Measurements from ENCODE around the gene ASB15.
"Not testable (repeated sequence)": the region's sequence is repeated elsewhere in the genome, so short reads cannot be mapped to it uniquely, and the experiment has no call there.

The ASB15 gene

GRCh38 chr7:123601530-123601929, at the start of gene ASB15:
ASB15 (plus strand) TSS chr7:123601821; CDS start chr7:123614503, 12,682 bp downstream.
- no peak for DNase-seq (ENCODE audit: low read depth in 2 of 2)

GRCh38 chr7:123552134-123552533, 49.5 kb upstream of the ASB15 start:
- DNase-seq (ENCODE audit: low read depth in 2 of 2): not testable (repeated sequence)

- no peak for DNase-seq (ENCODE audit: low read depth in 2 of 2)
Measured at GRCh38 chr7:123552641-123553040, 49.0 kb upstream of the ASB15 start.

- no peak for DNase-seq (ENCODE audit: low read depth in 2 of 2)
Measured at GRCh38 chr7:123553159-123553558, 48.5 kb upstream of the ASB15 start.

GRCh38 chr7:123555484-123555883, 46.1 kb upstream of the ASB15 start:
- DNase-seq (ENCODE audit: low read depth in 2 of 2): no peak

- DNase-seq (ENCODE audit: low read depth in 2 of 2): no peak
Measured at GRCh38 chr7:123557016-123557397, 44.6 kb upstream of the ASB15 start.

- peak; percentile 91 to 98 for DNase-seq (ENCODE audit: low read depth in 2 of 2)
Measured at GRCh38 chr7:123557398-123558288, 44.0 kb upstream of the ASB15 start, which contains the start of gene NDUFA5. NDUFA5 (minus strand) TSS chr7:123557818; CDS start chr7:123557795, 23 bp downstream.

GRCh38 chr7:123558289-123558874, 43.2 kb upstream of the ASB15 start:
- DNase-seq (ENCODE audit: low read depth in 2 of 2): no peak

- no peak for DNase-seq (ENCODE audit: low read depth in 2 of 2)
Measured at GRCh38 chr7:123562121-123562520, 39.5 kb upstream of the ASB15 start.

- DNase-seq (ENCODE audit: low read depth in 2 of 2): no peak
Measured at GRCh38 chr7:123569352-123570010, 32.1 kb upstream of the ASB15 start.

- DNase-seq (ENCODE audit: low read depth in 2 of 2): no peak
Measured at GRCh38 chr7:123570390-123571182, 31.0 kb upstream of the ASB15 start.

- DNase-seq (ENCODE audit: low read depth in 2 of 2): no peak
Measured at GRCh38 chr7:123571187-123571586, 30.4 kb upstream of the ASB15 start.

- no peak for DNase-seq (ENCODE audit: low read depth in 2 of 2)
Measured at GRCh38 chr7:123571684-123572083, 29.9 kb upstream of the ASB15 start.

GRCh38 chr7:123573341-123573740, 28.3 kb upstream of the ASB15 start:
- DNase-seq (ENCODE audit: low read depth in 2 of 2): no peak

GRCh38 chr7:123573896-123574467, 27.6 kb upstream of the ASB15 start:
- DNase-seq (ENCODE audit: low read depth in 2 of 2): no peak

- no peak for DNase-seq (ENCODE audit: low read depth in 2 of 2)
Measured at GRCh38 chr7:123579416-123579815, 22.2 kb upstream of the ASB15 start.

- DNase-seq (ENCODE audit: low read depth in 2 of 2): no peak
Measured at GRCh38 chr7:123580406-123581161, 21.0 kb upstream of the ASB15 start.

- no peak for DNase-seq (ENCODE audit: low read depth in 2 of 2)
Measured at GRCh38 chr7:123581162-123581459, 20.5 kb upstream of the ASB15 start.

- no peak for DNase-seq (ENCODE audit: low read depth in 2 of 2)
Measured at GRCh38 chr7:123583821-123584220, 17.8 kb upstream of the ASB15 start.

- no peak for DNase-seq (ENCODE audit: low read depth in 2 of 2)
Measured at GRCh38 chr7:123588376-123588775, 13.2 kb upstream of the ASB15 start.

- no peak for DNase-seq (ENCODE audit: low read depth in 2 of 2)
Measured at GRCh38 chr7:123594813-123595241, 6.8 kb upstream of the ASB15 start.
